Gastroesophageal sphincter (tissue), 4 donors: ENCODE results near the gene ZNF503. TPM values are rescaled to one million over a fixed set of nuclear protein-coding genes. Genes with fewer than 3 reads are reported as not detected.

Experiments used
- ATAC-seq: fragments of 150-250 bp; one replicate; pipeline ENCODE4 v1.9.1; 2016; ENCODE audit warnings: mild to moderate bottlenecking, moderate library complexity
- H3K27ac ChIP-seq, 4 donors: fragments of 200-600 bp; sonication (generic) in 3 of 4; 1 replicate in 3 of 4; 2 replicates in 1 of 4; pipeline ENCODE4 v1.5.1; 2016 to 2019
- H3K27me3 ChIP-seq: fragments of 200-600 bp; sonication (generic); one replicate; pipeline ENCODE4 v1.5.1; 2019
- H3K36me3 ChIP-seq, 2 donors: fragments of 200-600 bp; sonication (generic); one replicate each; pipeline ENCODE4 v1.5.1; 2019; ENCODE audit warnings: control low read depth in 1 of 2
- H3K4me1 ChIP-seq, 3 donors: fragments of 200-600 bp; sonication (generic); 1 replicate in 2 of 3; 2 replicates in 1 of 3; pipeline ENCODE4 v1.5.1; 2016 to 2019; ENCODE audit warnings: control low read depth in 2 of 3
- H3K4me3 ChIP-seq, 2 donors: fragments of 200-600 bp; sonication (generic); one replicate each; pipeline ENCODE4 v1.5.1; 2019; ENCODE audit warnings: mild to moderate bottlenecking in 1 of 2, moderate library complexity in 1 of 2
- H3K9me3 ChIP-seq, 3 donors: fragments of 200-600 bp; sonication (generic); one replicate each; pipeline ENCODE4 v1.5.1; 2017 to 2019; ENCODE audit warnings: control low read depth in 2 of 3
- EP300 ChIP-seq: sonication (generic); formaldehyde crosslinking; IDR thresholded peaks from one replicate; pipeline ENCODE4 v1.6.1; 2017; ENCODE audit warnings: antibody characterized with exemption, mild to moderate bottlenecking
- POLR2A ChIP-seq, 2 donors: fragments of 450-650 bp; IDR thresholded peaks; one replicate each; pipeline ENCODE4 v1.6.1; 2017; ENCODE audit warnings: antibody characterized with exemption in 2 of 2, mild to moderate bottlenecking in 2 of 2, moderate library complexity in 1 of 2
- POLR2AphosphoS5 ChIP-seq: sonication (generic); formaldehyde crosslinking; IDR thresholded peaks from one replicate; pipeline ENCODE4 v1.6.1; 2017; ENCODE audit warnings: antibody characterized with exemption
- WGBS, 2 donors: methylation state at CpG; one replicate each; pipeline ENCODE4 v1.1.5; 2018; ENCODE audit warnings: low coverage in 1 of 2; 5-methylcytosine and 5-hydroxymethylcytosine counted together
- total RNA-seq, 4 donors: library from RNA; depleted of rRNA; stranded (reverse); fragments of >200 nt; gene quantifications; one replicate each; pipeline ENCODE4 v1.1.0, GENCODE V29; 2016
- TF ChIP-seq, protein P1 (sequence below), 4 experiments: fragments of 200-600 bp in 2 of 4; fragments of 450-650 bp in 2 of 4; sonication (generic) in 1 of 4; IDR thresholded peaks; one replicate each; pipeline ENCODE4 v1.5.1; 2017 to 2019; ENCODE audit warnings: antibody characterized with exemption in 4 of 4, mild to moderate bottlenecking in 2 of 4, moderate library complexity in 2 of 4

ZNF503 gene
- total RNA-seq, 4 donors from 2014 or later, result 27.3 to 83.7 (median 43.4) TPM

DNA sequence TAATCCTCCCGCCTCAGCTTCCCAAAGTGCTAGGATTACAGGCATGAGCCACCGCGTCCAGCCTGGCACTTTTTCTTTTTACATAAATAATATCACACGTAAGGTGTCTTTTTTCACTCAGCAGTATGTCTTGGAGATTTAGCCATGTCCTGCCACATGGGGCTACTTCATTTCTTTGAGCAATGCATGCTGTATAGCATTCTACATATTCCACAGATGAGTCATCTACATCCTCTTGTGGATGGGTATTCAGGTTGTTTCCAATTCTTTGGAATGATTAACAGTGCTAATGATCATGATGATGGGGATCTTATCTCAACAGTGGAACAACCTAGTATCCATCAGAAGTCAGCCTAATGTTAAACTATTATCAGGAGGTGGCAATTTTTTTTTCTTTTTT, 50.8 kb downstream of the ZNF503 start:
- ATAC-seq, result no peak
- Histone ChIP-seq H3K27me3 (no peaks in the 10 kb centered on the region), H3K36me3 (no peaks in the 10 kb centered on the region), H3K4me3 (no peak overlapping the region), H3K27ac (no peak overlapping the region), H3K4me1 (no peaks in the 10 kb centered on the region), H3K9me3 (peaks cover 0 to 5% (median 0%) of the 10 kb centered on the region in 3 donors)
- TF ChIP-seq, protein P1, sequence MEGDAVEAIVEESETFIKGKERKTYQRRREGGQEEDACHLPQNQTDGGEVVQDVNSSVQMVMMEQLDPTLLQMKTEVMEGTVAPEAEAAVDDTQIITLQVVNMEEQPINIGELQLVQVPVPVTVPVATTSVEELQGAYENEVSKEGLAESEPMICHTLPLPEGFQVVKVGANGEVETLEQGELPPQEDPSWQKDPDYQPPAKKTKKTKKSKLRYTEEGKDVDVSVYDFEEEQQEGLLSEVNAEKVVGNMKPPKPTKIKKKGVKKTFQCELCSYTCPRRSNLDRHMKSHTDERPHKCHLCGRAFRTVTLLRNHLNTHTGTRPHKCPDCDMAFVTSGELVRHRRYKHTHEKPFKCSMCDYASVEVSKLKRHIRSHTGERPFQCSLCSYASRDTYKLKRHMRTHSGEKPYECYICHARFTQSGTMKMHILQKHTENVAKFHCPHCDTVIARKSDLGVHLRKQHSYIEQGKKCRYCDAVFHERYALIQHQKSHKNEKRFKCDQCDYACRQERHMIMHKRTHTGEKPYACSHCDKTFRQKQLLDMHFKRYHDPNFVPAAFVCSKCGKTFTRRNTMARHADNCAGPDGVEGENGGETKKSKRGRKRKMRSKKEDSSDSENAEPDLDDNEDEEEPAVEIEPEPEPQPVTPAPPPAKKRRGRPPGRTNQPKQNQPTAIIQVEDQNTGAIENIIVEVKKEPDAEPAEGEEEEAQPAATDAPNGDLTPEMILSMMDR (IDR thresholded peaks at IDR 0.05), result no peak
- TF ChIP-seq EP300 (no peak), POLR2AphosphoS5 (no peak), POLR2A (IDR thresholded peaks at IDR 0.05) (no peak)
- WGBS, 2 donors, result 84% methylated on average over 4 of the region's 4 CpGs; no CpG with 5 or more reads in 1 of the 2 donors

Other genes with a start within 250 kb of the ZNF503 start
- 100 to 1,000 TPM; 199 to 283 (median 249) TPM for gene VDAC2, start 191.0 kb downstream of the ZNF503 start, total RNA-seq
- gene COMTD1, start 165.8 kb downstream of the ZNF503 start, total RNA-seq, result 10 to 100 TPM; 15.3 to 25.8 (median 21.6) TPM
- 10 to 100 TPM in 1 of 4 donors, 1 to 10 TPM in 3; 7.3 to 20.1 (median 8.4) TPM for gene LRMDA, start 29.9 kb upstream of the ZNF503 start, total RNA-seq